ENCODE data around the gene FGFR3.

Gene FGFR3

DNA sequence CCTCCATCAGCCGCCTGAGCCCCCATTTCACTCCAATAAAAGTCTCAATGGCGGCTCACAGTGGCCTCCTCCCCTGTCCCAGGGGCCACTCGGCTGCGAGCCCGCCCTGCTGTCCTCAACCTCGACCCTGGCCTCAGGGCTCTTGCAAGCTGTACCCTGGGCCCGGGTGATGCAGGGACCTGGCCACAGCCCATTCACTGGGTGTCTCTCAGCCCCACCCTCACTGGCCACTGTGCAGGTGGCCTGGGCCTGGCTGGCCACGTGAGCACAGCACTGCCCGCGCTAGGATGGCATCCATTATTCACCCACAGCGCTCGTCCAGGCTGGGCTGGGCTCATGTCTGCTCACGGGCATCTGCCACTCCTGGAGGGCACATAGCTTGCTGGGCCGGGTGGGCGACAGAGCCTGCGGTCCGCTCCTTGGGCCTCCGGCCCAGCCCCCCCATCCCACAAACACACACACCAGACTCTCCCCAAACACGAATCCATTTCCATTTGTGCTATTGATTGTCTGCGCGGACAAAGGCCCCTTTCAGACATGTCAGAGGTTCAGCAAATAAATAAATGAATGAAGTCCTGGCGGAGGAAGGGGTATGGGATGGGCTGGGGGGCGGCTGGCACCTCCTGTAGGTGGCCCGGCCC lies 16.5 kb upstream of the FGFR3 start:
- Histone ChIP-seq H3K27ac (ENCODE audit: low read depth, low read length) (no peak overlapping the region), H3K36me3 (ENCODE audit: control insufficient read depth in 5 of 5, insufficient read depth in 5 of 5, low read length in 5 of 5) (no peaks in the 10 kb centered on the region), H3K27me3 (ENCODE audit: control insufficient read depth in 5 of 5, insufficient read depth in 4 of 5, low read length in 5 of 5) (peaks cover 0 to 11% (median 7%) of the 10 kb centered on the region in 5 donors), H3K9ac (ENCODE audit: low read length in 5 of 5) (no peak overlapping the region), H3K4me1 (ENCODE audit: control insufficient read depth in 5 of 5, insufficient read depth in 5 of 5, low read length in 5 of 5) (no peaks in the 10 kb centered on the region), H3K4me3 (ENCODE audit: low read depth in 1 of 5, low read length in 5 of 5) (no peak overlapping the region), H3K9me3 (ENCODE audit: control insufficient read depth in 5 of 5, low read length in 5 of 5) (no peaks in the 10 kb centered on the region)

DNA sequence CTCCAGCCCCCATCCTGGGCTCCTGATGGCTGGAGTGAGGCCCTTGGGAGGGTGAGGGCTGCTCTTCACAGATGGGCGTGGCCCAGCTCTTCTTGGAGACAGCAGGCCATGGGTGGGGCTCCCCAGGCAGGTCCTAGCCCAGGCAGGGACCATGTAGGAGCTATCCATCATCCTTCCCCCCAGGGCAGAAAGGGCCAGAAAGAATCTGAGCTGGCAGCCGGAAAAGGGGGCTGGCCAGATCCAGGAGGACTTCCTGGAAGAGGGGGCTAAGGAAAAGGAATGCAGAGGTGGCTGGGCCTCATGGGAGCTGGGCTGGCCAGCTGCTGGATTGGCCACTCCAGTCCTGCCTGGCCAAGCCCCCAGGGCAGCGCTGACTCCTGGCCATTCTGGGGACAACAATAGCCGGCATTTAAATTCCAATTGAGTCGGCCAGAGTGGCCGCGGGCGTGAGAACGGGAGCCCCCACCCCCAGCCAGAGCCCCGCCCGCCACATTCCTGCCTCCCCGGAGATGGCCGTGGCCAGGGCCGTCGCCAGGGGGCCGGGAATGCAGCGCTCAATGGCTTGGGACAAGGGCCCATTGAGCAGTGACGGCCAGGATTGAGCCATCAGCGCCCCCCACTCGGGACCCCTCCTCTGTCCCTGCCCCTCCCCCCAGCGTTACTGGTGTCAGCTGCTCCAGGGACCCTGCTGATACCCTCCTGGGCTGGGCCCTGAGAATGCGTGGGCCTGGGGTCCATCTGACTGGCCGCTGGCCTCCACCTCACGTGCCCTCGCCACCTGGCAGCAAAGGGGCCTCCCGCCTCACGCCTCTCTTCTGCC lies 15.1 kb upstream of the FGFR3 start:
- Histone ChIP-seq H3K27ac (ENCODE audit: low read depth, low read length) (no peak overlapping the region), H3K4me1 (ENCODE audit: control insufficient read depth in 5 of 5, insufficient read depth in 5 of 5, low read length in 5 of 5) (no peaks in the 10 kb centered on the region), H3K36me3 (ENCODE audit: control insufficient read depth in 5 of 5, insufficient read depth in 5 of 5, low read length in 5 of 5) (no peaks in the 10 kb centered on the region), H3K9me3 (ENCODE audit: control insufficient read depth in 5 of 5, low read length in 5 of 5) (no peaks in the 10 kb centered on the region), H3K27me3 (ENCODE audit: control insufficient read depth in 5 of 5, insufficient read depth in 4 of 5, low read length in 5 of 5) (peaks cover 0 to 11% (median 7%) of the 10 kb centered on the region in 5 donors), H3K9ac (ENCODE audit: low read length in 5 of 5) (no peak overlapping the region), H3K4me3 (ENCODE audit: low read depth in 1 of 5, low read length in 5 of 5) (no peak overlapping the region)

DNA sequence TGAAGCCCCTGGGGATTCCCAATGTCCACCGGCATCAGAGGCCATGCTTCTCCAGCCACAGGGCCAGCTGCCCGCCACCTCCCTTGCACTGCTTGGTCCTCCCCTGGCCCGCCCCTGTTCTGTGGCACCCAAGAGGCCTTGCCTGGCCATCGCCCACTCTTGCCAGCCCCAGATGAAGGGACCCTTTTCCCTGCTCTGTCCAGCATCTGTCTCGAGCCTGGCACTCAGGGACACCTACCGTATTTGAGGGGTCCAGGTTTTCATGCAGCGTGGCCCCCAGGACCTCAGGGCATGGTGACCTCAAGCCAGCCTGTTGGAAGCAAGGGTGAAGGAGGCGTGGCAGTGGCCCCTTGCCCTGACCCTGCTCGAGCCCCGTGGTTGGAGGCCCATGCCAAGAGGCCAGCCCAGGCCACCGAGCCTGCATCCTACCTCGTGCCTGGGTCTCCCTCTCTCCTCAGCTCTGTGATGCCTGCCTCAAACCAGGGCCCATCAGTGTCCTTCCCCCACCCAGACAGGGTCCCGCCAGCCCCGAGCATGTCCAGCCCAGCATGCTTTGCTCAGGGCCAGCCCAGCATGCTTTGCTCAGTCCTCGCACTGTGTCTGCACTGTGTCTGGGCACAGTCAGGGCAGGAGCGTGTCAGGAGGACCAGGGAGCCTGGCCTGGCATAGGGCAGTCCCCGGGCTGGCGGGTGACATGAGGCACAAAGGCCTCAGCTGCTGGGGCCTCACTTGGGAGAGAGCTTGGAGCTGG lies 14.3 kb upstream of the FGFR3 start:
- no peak overlapping the region for H3K9ac ChIP-seq (ENCODE audit: low read length in 5 of 5)

DNA sequence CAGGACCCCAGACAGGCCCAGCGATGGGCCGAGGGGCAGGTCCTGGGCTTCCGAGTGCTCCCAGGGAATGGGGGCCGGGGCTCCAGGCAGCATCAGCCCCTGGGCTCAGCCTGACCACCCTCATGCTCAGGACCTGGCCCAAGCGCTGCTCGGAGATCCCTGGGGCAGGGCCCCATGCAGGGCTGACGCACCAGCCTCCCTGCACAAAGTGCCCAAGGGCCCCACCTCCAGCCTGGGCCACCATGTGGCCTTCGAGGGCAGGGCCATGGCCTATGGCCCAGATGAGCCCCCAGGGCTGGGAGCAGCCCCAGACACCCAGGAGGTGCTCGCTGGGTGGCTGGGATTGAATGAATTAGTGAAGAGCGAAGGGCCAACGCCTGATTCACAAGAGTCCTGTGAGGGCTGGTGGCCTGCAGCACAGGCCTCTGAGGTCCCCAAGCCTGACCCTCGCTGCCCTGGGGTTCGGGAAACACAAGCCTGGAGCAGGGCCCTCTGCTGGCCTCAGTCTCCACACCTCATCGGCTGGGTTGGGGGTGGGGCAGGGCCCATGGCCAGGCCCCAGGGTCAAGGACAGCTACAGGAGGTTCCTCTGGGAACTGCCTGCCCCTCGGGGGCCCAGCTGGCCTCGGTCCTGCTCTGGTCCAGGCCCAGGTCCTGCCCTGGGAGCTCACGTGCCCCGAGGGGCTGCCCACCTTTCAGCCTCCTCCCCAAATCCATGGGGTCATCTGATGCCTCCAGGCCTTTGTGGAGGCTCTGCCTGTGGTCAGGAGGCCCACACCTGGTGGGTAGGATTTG lies 13.3 kb upstream of the FGFR3 start:
- peaks cover 0 to 11% (median 7%) of the 10 kb centered on the region in 5 donors for H3K27me3 ChIP-seq (ENCODE audit: control insufficient read depth in 5 of 5, insufficient read depth in 4 of 5, low read length in 5 of 5)
- H3K4me1 ChIP-seq (ENCODE audit: control insufficient read depth in 5 of 5, insufficient read depth in 5 of 5, low read length in 5 of 5): peaks cover 0 to 4% (median 1%) of the 10 kb centered on the region in 5 donors
- H3K9me3 ChIP-seq (ENCODE audit: control insufficient read depth in 5 of 5, low read length in 5 of 5): peaks cover 0 to 2% (median 0%) of the 10 kb centered on the region in 5 donors
- H3K9ac ChIP-seq (ENCODE audit: low read length in 5 of 5): no peak overlapping the region
- H3K4me3 ChIP-seq (ENCODE audit: low read depth in 1 of 5, low read length in 5 of 5): no peak overlapping the region
- H3K36me3 ChIP-seq (ENCODE audit: control insufficient read depth in 5 of 5, insufficient read depth in 5 of 5, low read length in 5 of 5): no peaks in the 10 kb centered on the region
- H3K27ac ChIP-seq (ENCODE audit: low read depth, low read length): no peak overlapping the region

More for the DNA sequence above, 14.3 kb upstream of the FGFR3 start:
- no peaks in the 10 kb centered on the region for H3K4me1 ChIP-seq (ENCODE audit: control insufficient read depth in 5 of 5, insufficient read depth in 5 of 5, low read length in 5 of 5)
- H3K9me3 ChIP-seq (ENCODE audit: control insufficient read depth in 5 of 5, low read length in 5 of 5): peaks cover 0 to 2% (median 0%) of the 10 kb centered on the region in 5 donors
- H3K36me3 ChIP-seq (ENCODE audit: control insufficient read depth in 5 of 5, insufficient read depth in 5 of 5, low read length in 5 of 5): no peaks in the 10 kb centered on the region
- no peak overlapping the region for H3K4me3 ChIP-seq (ENCODE audit: low read depth in 1 of 5, low read length in 5 of 5)
- peaks cover 0 to 11% (median 7%) of the 10 kb centered on the region in 5 donors for H3K27me3 ChIP-seq (ENCODE audit: control insufficient read depth in 5 of 5, insufficient read depth in 4 of 5, low read length in 5 of 5)
- no peak overlapping the region for H3K27ac ChIP-seq (ENCODE audit: low read depth, low read length)

DNA sequence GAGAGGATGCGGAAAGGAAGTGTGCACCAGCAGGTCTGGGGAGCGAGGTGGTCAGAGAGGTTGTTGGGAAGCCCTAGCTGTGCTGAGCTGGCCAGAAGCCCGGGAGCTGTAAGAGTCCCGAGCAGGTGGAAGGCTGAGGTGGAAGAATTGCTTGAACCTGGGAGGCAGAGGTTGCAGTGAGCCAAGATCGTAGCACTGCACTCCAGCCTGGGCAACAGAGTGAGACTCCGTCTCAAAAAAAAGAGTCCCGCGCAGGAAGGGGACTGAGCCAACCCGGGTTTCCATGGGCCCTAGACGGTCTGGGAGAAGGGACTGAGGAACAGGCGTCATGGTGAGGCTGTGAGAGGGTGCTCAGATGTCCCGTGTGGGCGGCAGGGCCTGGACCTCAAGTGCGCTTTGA lies 12.7 kb upstream of the FGFR3 start:
- H3K36me3 ChIP-seq (ENCODE audit: control insufficient read depth in 5 of 5, insufficient read depth in 5 of 5, low read length in 5 of 5): no peaks in the 10 kb centered on the region
- no peak overlapping the region for H3K4me3 ChIP-seq (ENCODE audit: low read depth in 1 of 5, low read length in 5 of 5)
- peaks cover 0 to 2% (median 0%) of the 10 kb centered on the region in 5 donors for H3K9me3 ChIP-seq (ENCODE audit: control insufficient read depth in 5 of 5, low read length in 5 of 5)
- peaks cover 0 to 9% (median 8%) of the 10 kb centered on the region in 5 donors for H3K4me1 ChIP-seq (ENCODE audit: control insufficient read depth in 5 of 5, insufficient read depth in 5 of 5, low read length in 5 of 5)
- no peak overlapping the region for H3K9ac ChIP-seq (ENCODE audit: low read length in 5 of 5)
- no peak overlapping the region for H3K27ac ChIP-seq (ENCODE audit: low read depth, low read length)
- peaks cover 0 to 11% (median 7%) of the 10 kb centered on the region in 5 donors for H3K27me3 ChIP-seq (ENCODE audit: control insufficient read depth in 5 of 5, insufficient read depth in 4 of 5, low read length in 5 of 5)

DNA sequence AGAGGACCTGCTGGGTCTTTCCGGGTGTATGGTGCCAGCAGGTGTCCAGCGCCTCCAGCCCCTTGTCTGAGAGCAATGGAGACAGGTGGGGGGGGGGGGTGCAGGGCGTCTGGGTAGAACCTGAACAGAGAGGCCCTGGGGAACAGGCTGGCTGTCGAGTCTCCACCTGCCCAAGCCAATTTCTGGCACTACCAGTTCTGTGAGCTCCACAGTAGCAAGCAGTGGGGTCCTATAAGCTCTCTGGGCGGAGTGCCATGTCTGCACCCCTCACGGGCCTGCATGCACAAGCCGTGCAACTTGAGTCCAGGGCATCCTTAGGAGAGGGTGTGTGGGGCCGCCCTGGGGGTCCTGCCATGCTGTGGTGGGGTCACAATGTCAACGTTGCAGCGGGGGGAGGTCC lies 10.1 kb upstream of the FGFR3 start:
- Histone ChIP-seq H3K4me3 (ENCODE audit: low read depth in 1 of 5, low read length in 5 of 5) (no peak overlapping the region), H3K27ac (ENCODE audit: low read depth, low read length) (no peak overlapping the region), H3K27me3 (ENCODE audit: control insufficient read depth in 5 of 5, insufficient read depth in 4 of 5, low read length in 5 of 5) (peaks cover 0 to 7% (median 3%) of the 10 kb centered on the region in 5 donors), H3K9me3 (ENCODE audit: control insufficient read depth in 5 of 5, low read length in 5 of 5) (peaks cover 0 to 2% (median 0%) of the 10 kb centered on the region in 5 donors), H3K36me3 (ENCODE audit: control insufficient read depth in 5 of 5, insufficient read depth in 5 of 5, low read length in 5 of 5) (no peaks in the 10 kb centered on the region), H3K9ac (ENCODE audit: low read length in 5 of 5) (no peak overlapping the region), H3K4me1 (ENCODE audit: control insufficient read depth in 5 of 5, insufficient read depth in 5 of 5, low read length in 5 of 5) (peaks cover 0 to 9% (median 8%) of the 10 kb centered on the region in 5 donors)

DNA sequence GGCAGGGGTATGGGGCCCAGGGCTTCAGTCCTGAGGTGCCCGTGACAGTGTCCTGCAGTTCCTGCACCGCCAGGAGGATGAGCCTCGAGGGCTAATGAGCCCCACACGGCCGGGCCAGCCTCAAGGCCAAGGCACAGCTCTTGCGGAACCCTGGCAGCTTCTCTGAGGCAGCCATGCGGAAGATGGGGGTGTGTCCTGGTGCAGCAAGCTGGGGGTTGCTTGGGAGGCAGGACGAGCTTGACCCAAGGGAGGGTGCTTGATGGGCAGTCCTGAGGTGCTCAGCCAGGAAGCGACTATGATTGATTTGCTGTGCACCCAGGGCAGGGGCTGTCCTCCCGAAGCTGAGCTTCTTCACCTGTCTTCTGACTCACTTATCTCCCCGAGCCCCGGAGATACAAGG lies 9.1 kb upstream of the FGFR3 start:
- Histone ChIP-seq H3K27me3 (ENCODE audit: control insufficient read depth in 5 of 5, insufficient read depth in 4 of 5, low read length in 5 of 5) (peaks cover 0 to 4% (median 0%) of the 10 kb centered on the region in 5 donors), H3K36me3 (ENCODE audit: control insufficient read depth in 5 of 5, insufficient read depth in 5 of 5, low read length in 5 of 5) (no peaks in the 10 kb centered on the region), H3K9me3 (ENCODE audit: control insufficient read depth in 5 of 5, low read length in 5 of 5) (peaks cover 0 to 2% (median 0%) of the 10 kb centered on the region in 5 donors), H3K4me1 (ENCODE audit: control insufficient read depth in 5 of 5, insufficient read depth in 5 of 5, low read length in 5 of 5) (peaks cover 0 to 9% (median 8%) of the 10 kb centered on the region in 5 donors), H3K9ac (ENCODE audit: low read length in 5 of 5) (no peak overlapping the region), H3K27ac (ENCODE audit: low read depth, low read length) (no peak overlapping the region), H3K4me3 (ENCODE audit: low read depth in 1 of 5, low read length in 5 of 5) (no peak overlapping the region)

DNA sequence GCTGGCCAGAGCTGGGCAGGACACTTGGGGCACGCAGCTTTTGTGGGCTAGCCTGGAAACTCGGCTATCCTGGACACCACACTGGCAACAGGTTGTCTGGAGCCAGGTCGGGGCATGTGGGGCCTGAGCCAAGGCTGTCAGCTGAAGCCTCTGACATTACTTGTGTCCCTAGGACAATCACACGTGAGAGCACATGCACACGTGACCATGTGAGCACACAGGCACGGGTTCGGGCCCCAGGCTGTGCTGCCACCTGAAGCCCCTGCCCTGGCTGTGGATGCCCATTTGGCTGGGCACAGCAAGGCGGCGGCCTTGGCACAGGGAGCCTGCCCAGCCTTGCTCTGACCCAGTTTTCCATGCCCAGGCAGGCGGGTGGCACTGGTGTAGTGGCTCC lies 8.7 kb upstream of the FGFR3 start:
- H3K4me1 ChIP-seq (ENCODE audit: control insufficient read depth in 5 of 5, insufficient read depth in 5 of 5, low read length in 5 of 5): peaks cover 0 to 9% (median 8%) of the 10 kb centered on the region in 5 donors
- no peak overlapping the region for H3K9ac ChIP-seq (ENCODE audit: low read length in 5 of 5)
- H3K27ac ChIP-seq (ENCODE audit: low read depth, low read length): no peak overlapping the region
- H3K9me3 ChIP-seq (ENCODE audit: control insufficient read depth in 5 of 5, low read length in 5 of 5): peaks cover 0 to 2% (median 0%) of the 10 kb centered on the region in 5 donors
- no peak overlapping the region for H3K4me3 ChIP-seq (ENCODE audit: low read depth in 1 of 5, low read length in 5 of 5)
- H3K36me3 ChIP-seq (ENCODE audit: control insufficient read depth in 5 of 5, insufficient read depth in 5 of 5, low read length in 5 of 5): no peaks in the 10 kb centered on the region
- H3K27me3 ChIP-seq (ENCODE audit: control insufficient read depth in 5 of 5, insufficient read depth in 4 of 5, low read length in 5 of 5): peaks cover 0 to 4% (median 0%) of the 10 kb centered on the region in 5 donors

DNA sequence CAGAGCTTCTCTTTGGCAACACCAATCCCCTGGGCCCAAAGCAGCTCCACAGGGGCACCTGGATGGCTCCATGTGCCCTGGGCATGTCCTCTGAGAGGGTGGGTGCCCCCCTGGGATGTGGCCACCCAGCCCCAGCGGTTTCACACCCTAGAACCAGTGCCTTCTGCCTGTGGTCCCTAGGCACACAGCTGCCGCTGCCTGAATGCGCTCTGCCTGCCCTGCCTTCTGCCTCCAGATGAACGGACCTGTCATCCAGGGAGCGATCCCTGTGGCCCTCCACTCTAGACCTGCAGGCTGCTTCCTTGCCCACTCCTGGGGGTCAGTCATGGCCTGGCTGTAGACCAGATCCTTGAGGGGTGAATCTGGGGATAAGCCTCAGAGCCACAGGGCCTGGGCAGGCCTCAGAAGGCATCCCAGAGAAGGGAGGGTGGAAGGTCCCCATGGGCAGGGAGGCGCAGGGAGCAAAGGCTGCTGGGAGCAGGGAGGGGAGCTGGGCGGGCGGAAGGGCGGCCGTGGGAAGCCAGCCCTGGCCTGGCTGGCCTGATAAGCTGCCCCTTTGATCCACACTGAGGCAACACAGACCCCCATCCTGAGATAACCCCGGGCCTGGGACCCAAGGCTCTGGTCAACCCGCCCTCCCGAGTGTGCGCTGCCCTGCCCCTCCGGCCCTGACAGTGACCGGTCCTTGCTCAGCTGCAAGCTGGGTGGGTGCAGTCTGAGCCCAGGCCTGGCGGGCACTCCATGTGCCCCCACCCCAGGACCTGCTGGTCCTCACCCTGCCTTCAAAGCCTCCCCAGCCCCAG lies 8.1 kb upstream of the FGFR3 start:
- H3K9me3 ChIP-seq (ENCODE audit: control insufficient read depth in 5 of 5, low read length in 5 of 5): peaks cover 0 to 2% (median 0%) of the 10 kb centered on the region in 5 donors
- H3K4me1 ChIP-seq (ENCODE audit: control insufficient read depth in 5 of 5, insufficient read depth in 5 of 5, low read length in 5 of 5): peaks cover 0 to 9% (median 8%) of the 10 kb centered on the region in 5 donors
- H3K4me3 ChIP-seq (ENCODE audit: low read depth in 1 of 5, low read length in 5 of 5): no peak overlapping the region
- peaks cover 0 to 4% (median 0%) of the 10 kb centered on the region in 5 donors for H3K27me3 ChIP-seq (ENCODE audit: control insufficient read depth in 5 of 5, insufficient read depth in 4 of 5, low read length in 5 of 5)
- peak overlapping the region in 1 of 5 donors; percentile 25 for H3K9ac ChIP-seq (ENCODE audit: low read length in 5 of 5)
- H3K27ac ChIP-seq (ENCODE audit: low read depth, low read length): no peak overlapping the region
- H3K36me3 ChIP-seq (ENCODE audit: control insufficient read depth in 5 of 5, insufficient read depth in 5 of 5, low read length in 5 of 5): no peaks in the 10 kb centered on the region

Measured in subcutaneous abdominal adipose tissue (tissue), 5 donors.